HG03520 (cell line): ENCODE measurements around the gene NEU3.
"Not testable (repeated sequence)": the region's sequence is repeated elsewhere in the genome, so short reads cannot be mapped to it uniquely, and the experiment has no call there.

Experiments
- ATAC-seq: cut with Tn5 transposase; IDR thresholded peaks from one replicate; pipeline ENCODE4 v1.9.1; 2021; ENCODE audit warnings: mild to moderate bottlenecking, moderate library complexity; ENCODE audit not compliant: unreplicated experiment

Gene NEU3

DNA sequence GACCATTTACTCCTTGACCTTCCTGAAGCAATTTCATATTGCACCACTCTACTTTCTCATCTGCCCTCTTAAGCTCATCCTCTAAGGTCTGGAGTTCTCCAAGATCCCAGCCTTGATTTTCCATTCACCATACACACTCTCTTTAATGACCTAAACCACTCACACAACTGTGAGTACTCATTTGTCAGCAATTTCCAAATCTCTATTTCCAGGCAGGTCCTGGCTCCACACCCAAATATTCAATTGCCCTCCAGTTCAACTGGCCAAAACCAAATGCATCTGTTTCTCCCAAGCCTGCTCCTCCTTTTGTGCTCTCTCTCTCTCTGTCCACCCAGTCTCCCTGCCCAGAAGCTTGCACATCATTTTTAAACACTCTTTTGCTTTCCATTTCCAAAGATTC lies 39.6 kb downstream of the NEU3 start:
- no peak for ATAC-seq

DNA sequence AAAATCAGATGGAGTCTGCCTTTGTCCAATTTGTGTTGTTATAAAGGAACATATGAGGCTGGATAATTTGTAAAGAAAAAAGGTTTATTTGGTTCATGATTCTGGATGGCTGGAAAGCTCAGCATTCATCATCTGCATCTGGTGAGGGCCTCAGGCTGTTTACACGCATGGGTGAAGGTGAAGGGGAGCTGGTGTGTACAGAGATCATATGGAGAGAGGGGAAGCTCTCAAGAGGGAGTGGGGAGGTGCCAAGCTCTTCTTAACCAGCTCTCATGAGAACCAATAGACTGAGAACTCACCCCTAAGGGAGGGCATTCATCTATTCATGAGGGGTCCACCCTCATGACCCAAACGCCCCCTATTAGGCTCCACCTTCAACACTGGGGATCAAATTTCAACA lies 40.0 kb downstream of the NEU3 start:
- no peak for ATAC-seq

DNA sequence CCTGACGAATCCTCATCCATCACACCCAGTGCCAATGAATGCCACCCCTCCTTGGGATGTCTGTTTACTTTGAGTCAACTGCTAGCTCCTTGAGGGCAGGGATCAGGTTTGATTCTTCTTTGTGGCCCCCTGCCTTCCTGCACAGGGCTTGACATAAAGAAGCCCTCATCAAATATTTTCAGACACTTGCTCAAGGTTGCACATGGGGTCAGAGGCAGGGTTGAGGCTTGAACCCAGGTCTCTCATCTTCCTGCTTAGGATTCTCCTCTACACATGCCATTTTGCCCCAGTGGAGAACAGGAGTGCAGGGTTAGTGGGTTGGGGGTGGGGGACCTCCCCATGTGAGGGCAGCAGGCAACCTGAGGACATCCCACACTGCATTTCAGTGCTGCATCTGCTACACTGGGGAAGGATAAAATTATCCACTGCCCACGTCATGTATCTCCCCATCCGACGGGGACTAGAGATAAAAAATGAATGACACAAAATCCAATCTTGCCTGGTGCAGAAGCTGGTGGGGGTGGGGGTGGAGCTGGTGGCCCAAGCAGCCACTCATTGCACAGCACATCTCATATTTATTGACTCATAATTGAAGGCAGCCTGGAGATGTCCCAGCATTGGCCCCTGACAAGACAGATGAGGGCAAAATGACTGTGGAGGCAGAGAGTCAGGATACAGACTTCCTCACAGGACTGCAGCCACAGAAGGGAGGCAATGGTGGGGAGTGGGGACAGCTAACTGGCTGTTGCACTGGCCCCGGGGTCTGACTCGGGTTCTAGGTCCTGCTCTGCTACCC lies 41.3 kb downstream of the NEU3 start:
- ATAC-seq: no peak

DNA sequence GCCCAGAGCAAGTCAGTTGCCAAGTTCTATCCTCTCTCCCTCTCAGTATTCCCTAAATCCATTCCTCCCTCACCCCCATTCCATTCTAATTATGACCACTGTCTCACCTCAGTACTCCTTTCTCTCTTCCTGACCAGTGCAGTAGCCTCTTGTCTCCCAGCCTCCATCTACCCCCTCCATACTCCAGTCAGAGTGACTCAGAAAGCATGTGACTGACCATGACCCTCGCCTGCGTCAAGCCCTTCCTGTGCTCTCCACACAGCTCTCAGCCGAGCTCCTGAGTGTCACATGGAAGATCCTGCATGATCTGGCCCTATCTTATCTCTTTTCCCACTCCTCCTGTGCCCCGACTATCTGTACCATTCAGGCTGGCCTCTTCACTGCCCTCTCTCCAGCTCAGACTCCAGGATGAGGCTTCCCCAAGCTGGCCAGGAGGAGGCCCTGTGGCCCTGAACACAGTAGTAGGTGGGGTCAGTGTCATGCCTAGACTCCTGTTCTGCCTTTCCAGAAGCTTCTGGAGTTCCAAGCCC lies 42.6 kb downstream of the NEU3 start:
- no peak for ATAC-seq

DNA sequence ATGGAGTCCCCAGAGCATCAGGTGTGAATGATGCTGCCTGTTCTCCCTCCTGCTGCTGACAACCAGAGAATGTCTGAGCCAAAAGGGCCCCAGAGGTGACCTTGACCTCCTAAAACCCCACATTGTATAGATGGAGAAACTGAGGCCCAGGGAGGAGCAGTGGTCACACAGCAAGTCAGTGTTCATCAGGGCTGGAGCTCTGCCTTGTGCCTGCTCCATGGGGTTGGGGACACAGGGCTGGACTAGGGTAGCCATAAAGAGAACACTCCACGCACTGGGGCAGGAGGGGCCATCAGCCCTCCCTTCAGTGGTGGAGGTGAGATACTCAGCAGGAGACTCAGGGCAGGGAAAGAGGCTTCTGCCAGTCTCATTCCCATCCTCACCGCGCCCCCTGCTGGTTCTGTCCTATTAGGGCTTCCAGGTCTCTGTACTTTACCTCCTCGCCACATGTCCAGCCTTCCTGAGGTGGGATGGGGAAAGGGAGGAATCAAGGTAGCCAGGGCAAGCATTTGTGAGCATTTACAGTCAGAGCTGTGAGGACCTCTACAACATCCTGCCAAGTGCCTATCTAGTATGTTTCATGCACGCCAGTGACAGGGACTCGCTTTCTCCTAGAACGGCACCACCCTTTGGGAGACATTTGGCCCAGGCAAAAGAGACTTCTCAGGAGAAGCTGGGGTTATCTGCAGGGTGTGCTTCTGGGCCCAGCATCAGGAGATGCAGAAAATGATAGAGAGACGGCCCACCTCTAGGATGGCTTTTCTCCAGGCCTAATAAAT lies 43.2 kb downstream of the NEU3 start:
- no peak for ATAC-seq

DNA sequence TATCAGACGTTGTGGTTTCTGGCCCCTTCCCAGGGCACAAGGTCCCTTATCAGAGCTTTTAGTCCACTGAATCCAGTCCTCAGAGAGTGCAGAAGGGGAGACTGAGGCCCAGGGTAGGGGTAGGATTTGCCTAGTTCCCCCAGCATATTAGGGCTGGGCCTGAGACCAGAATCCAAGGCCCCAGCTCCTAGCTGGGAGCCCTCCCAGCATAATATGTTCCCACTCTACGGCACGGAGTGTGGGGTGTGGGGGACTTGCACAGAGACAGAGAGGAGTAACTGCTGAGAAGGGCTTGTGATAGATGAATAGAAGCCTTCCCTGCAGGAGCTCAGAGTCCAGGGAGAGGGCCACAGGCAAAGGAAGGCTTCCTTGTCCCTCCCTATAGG lies 43.8 kb downstream of the NEU3 start:
- no peak for ATAC-seq

DNA sequence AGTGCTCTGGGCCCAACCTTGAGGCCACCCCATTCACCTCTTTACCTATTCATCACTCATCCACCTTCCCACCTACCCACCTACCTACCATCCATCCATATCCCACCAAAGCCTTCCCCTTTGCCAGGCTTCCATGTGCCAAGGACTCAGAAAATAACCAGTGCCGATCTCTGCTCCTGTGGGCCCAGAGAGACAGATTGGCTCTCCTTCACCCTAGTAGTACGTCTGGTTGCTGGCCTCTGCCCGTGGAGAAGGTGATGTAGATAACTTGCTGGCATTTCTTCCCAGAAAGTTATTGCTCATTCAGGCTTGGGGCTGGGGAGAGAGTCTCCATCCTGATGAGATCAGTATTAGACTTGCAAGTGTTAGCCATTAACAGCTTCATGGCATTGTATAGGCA lies 45.2 kb downstream of the NEU3 start:
- ATAC-seq: no peak

DNA sequence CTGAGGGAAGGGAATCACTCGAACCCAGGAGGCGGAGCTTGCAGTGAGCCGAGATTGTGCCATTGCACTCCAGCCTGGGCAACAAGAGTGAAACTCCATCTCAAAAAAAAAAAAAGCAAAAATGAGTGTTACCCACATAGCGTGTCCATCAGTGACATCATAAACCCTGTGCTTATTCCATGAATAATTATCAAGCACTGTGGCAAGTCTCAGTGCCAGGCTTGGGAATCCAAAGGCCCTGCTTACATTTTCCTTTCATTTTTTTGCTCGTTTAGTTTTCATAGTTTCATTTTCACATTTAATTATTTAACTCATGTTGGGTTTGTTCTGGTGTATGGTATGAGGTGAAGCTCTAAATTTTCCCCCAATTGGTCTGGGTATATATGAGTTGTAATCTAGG lies 46.5 kb downstream of the NEU3 start:
- ATAC-seq: no peak

DNA sequence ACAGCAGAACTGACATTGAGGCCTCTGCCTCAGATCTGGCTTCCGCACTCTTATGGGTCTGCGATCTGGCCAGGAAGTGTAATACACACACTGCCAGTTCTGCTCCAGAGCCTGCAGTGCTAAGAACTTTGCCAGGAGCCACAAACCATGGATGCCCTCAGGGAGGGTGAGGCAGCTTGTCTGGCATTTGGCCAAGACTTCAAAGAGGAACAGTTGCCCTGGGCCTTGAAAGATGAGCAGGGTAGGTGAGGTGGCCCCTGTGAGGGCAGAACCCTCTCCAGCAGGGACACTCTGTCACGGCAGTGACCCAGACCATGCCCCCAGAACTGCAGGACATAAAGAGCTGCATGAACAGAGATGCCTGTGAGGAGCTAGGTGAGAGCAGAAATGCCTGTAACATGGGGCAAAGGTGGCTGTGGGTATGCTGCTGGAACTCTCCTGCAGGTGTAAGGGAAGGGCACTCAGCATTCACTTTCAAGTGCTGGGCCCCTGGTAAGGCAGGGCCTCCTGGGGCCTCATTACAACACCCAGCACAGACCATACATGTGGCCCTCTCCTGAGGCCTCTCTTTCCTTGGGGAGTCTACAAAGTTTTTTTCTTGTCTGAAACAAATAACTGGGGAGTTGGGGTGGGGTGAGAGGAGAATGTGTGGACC lies 47.3 kb downstream of the NEU3 start:
- ATAC-seq: no peak

DNA sequence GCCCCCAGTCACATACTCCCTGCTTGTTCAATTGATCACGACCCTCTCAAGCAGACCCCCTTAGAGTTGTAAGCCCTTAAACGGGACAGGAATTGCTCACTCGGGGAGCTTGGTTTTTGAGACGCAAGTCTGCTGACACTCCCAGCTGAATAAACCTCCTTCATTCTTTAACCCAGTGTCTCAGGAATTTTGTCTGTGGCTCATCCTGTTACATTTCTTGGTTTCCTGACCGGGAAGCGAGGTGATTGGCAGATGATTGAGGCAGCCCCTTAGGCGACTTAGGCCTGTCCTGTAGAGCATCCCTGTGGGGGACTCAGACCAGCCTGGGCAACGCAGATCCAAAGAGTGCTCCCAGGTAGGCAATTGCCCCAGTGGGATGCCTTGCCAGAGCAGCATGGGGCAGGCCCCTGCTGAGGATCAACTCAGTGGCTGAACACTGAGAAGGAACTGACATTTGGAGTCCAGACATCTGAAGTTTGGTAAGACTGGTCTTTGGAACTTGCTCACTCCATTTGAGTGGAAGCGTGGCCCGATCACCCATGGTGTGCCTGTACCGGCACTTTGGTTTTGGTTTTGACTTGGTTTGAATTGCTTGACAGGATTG lies 51.5 kb downstream of the NEU3 start:
- ATAC-seq: no peak

DNA sequence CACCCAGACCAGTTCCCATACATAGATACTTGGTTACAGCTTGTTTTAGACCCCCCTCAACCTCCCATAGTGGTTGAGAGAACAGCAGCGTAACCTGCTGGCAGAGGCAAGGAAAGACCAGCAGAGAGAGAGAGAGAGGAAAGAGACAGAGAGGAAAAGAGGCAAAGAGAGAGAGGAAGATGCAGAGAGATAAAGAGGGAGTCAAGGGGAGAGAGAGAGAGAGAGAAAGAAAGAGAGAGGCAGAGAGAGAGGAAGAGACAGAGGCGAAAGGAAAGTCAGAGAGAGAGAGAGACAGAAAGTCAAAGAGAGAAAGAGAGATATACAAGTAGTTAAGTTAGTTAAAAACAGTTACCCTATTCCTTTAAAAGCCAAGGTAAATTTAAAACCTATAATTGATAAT lies 52.5 kb downstream of the NEU3 start:
- ATAC-seq: no peak

DNA sequence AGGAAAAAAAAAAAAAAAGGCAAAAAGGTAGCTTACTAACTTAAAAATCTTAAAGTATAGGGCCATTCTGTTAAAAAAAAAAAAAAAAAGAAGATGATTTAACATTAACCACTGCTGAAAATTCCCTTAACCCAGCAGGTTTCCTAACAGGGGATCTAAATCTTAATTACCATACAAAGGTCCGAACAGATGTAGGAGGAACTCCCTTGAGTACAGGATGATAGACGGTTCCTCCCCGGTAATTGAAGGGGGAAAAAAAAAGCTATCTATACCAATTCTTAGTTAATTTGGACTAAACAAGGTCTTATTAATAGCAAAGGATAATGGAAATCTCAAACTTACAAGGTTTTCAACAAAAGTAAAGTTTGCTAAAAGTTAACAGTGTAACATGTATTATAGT lies 53.1 kb downstream of the NEU3 start:
- ATAC-seq: not testable (repeated sequence)

DNA sequence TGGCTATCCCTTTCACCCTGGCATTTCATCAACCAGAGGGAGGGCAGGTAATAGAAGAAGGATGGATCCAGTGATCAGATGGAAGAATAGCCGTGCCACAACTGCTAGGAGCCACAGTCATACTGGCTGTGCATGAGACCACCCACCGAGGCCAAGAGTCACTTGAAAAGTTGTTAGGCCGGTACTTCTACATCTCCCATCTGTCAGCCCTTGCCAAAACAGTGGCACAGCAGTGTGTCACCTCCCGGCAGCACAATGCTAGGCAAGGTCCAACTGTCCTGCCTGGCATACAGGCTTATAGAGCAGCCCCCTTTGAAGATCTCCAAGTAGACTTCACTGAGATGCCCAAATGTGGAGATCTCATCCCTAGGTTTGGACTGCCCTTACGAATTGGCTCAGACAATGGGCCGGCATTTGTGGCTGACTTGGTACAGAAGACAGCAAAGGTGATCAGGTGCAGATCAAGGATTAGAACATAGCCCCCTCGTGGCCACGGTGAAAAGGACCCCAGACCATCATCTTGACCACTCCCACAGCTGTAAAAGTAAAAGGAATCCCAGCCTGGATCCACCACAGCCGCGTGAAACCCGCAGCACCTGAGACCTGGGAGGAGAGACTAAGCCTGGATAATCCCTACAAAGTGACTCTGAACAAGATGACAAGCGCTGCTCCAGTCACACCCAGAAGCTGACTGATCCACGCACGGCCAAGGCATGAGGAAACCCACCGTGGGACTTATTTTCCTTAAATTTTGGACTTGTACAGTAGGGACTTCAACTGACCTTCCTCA lies 55.8 kb downstream of the NEU3 start:
- not testable (repeated sequence) for ATAC-seq

DNA sequence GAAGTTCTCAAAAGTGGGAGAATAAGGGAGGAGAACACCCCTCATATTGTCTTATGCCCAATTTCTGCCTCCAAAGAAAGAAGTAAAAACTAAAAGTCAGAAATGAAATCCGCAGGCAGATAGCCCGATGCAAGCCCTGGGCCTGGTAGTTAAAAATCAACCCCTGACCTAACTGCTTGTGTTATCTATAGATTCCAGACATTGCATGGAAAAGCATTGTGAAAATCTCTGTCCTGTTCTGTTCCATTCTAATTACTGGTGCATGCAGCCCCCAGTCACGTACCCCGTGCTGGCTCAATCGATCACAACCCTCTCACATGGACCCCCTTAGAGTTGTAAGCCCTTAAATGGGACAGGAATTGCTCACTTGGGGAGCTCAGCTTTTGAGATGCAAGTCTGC lies 57.9 kb downstream of the NEU3 start:
- not testable (repeated sequence) for ATAC-seq

DNA sequence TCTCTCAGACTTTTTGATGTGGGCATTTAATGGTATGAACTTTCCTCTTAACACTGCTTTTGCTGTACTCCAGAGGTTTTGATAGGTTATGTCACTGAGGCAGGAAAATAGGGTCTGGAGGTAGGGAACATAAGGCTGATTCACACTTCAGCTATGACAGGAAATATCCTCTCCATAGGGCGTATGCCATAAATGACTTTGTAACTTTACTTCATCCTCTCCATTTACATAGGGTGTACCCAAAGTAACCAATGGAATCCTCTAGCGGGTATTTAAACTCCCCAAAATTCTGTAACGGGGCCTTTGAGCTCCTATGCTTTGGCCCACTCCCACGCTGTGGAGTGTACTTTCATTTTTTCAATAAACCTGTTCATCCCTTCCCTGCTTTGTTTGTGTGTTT lies 58.5 kb downstream of the NEU3 start:
- ATAC-seq: no peak

DNA sequence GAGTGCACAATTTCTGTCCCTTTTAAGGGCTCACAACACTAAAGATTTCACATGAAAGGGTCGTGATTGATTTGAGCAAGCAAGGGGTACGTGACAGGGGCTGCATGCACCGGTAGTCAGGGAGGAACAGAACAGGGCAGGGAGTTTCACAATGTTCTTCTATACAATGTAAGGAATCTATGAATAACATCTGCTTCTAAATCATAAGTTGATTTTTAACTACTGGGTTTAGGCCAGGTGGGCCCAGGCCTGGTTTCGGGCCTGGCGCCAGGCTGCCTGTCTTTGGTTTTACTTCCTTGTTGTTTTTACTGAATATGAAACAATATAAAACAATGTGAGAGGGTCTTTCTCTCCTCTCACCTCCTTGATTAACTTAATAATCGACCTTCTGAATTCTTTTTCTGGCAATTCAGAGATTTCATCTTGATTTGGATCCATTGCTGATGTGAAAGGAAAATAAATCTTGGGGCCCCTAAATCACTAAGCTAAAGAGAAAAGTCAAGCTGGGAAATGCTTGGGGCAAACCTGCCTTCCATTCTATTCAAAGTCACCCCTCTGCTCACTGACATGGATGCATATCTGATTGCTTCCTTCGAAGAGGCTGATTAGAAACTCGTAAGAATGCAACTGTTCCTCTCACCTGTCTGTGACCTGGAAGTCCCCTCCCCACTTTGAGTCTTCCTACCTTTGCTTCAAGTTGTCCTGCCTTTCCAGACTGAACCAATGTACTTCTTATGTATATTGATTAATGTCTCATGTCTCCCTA lies 61.0 kb downstream of the NEU3 start:
- not testable (repeated sequence) for ATAC-seq

DNA sequence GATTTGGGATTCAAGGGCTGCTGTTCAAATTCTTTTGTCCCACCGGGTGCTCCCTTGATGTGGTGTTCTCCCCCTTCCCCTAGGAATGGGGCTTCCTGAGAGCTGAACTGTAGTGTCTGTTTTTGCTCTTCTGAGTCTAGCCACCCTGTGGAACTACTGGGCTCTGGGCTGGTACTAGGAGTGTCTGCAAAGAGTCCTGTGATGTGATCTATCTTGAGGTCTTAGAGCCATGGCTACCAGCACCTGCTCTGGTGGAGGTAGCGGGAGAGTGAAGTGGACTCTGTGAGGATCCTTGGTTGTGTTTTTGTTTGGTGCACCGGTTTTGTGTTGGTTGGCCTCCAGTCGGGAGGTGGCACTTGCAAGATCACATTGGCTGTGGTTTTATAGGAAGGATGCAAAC lies 61.8 kb downstream of the NEU3 start:
- no peak for ATAC-seq

DNA sequence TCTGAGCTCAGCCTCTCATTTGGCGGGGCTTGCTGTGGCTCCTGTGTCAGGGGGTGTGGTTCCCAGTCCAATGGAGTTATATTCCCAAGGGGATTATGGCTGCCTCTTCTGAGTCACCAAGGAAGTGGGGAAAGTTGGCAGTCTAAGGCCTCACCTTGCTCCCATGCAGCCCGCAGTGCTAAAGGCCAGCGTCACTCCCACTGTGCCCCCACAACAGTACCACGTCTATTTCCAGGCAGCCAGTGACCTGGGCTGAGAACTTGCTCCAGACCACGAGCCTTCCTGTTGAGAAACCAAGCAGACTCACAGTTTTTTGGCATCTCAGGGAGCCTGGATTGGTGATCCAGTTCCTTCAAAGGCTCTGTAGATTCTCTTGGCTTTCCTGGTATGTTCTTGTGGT lies 62.3 kb downstream of the NEU3 start:
- ATAC-seq: no peak

DNA sequence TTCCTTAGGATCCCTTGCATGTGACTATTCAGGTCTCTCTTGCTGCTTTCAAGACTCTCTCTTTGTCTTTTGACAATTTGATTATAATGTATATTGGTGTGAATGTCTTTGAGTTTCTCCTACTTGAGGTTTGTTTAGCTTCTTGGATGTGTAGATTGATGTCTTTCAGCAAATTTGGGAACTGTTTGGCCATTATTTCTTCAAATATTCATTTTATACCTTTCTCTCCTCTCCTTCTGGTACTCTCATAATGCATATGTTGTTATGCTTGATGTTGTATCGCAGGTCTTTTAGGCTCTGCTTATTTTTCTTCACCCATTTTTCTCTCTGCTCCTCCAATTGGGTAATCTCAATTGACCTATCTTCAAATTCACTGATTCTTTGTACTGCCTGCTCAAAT lies 63.7 kb downstream of the NEU3 start:
- ATAC-seq: no peak

DNA sequence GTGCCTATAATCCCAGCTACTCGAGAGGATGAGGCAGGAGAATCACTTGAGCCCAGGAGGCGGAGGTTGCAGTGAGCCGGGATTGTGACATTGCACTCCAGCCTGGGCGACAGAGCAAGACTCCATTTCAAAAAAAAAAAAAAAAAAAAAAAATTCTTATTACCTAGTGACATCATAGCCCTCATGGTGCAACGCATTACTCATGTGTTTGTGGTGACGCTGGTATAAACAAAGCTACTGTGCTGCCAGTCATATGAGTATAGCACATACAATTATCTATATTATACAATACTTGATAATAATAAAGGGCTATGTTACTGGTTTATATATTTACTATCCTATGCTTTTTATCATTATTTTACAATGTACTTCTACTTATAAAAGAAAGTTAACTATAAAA lies 66.8 kb downstream of the NEU3 start:
- ATAC-seq: no peak
